Measurements from ENCODE around the gene ZBTB34. TPM values are rescaled to one million over a fixed set of nuclear protein-coding genes. Genes with fewer than 3 reads are reported as not detected.
"Not testable (repeated sequence)": the region's sequence is repeated elsewhere in the genome, so short reads cannot be mapped to it uniquely, and the experiment has no call there.

Gene ZBTB34
- total and polyA plus RNA-seq, 2 of the 4 experiments (the other 2 are of a cell fraction) = 2.7 to 3.1 TPM

GRCh38 chr9:126824052-126824451 is 36.4 kb upstream of the ZBTB34 start:
- H2BK20ac ChIP-seq (ENCODE audit: low read depth, low read length); H2AK5ac ChIP-seq (ENCODE audit: low read depth, low read length); dilution Hi-C loops (cut with HindIII; ENCODE audit: low sequenced_read_pairs, unreplicated experiment); H4K8ac ChIP-seq (ENCODE audit: low read depth in 2 of 2, low read length in 2 of 2); H3K9me3 ChIP-seq (ENCODE audit: control insufficient read depth, insufficient read depth, low read length); H3K4me1 ChIP-seq (ENCODE audit: control insufficient read depth, insufficient read depth, low read length); H2BK120ac ChIP-seq (ENCODE audit: low read depth, low read length); H2AK9ac ChIP-seq (replicated peaks; ENCODE audit: low read depth, low read length, poor library complexity); H3K36me3 ChIP-seq (ENCODE audit: control insufficient read depth, insufficient read depth, low read length); H3K27ac ChIP-seq (ENCODE audit: insufficient read depth, low read length); H3K27me3 ChIP-seq (ENCODE audit: control insufficient read depth, insufficient read depth, low read length); DNase-seq; H3K23ac ChIP-seq (ENCODE audit: low read depth, low read length); H3K9ac ChIP-seq (ENCODE audit: low read depth, low read length); in situ Hi-C loops (cut with MboI; ENCODE audit: low sequenced_read_pairs); BruUV-seq (replicated peaks); H3K4ac ChIP-seq (ENCODE audit: low read depth, low read length); H2BK15ac ChIP-seq (ENCODE audit: low read depth, low read length); H3K4me3 ChIP-seq (ENCODE audit: insufficient read depth, low read depth, low read length); POLR2A ChIA-PET (ENCODE audit: unreplicated experiment); H3K18ac ChIP-seq (ENCODE audit: low read depth, low read length); H3K14ac ChIP-seq (replicated peaks; ENCODE audit: low read depth, low read length); H3K56ac ChIP-seq (ENCODE audit: extremely low read depth, insufficient read depth, low read length); H2AFZ ChIP-seq (replicated peaks; ENCODE audit: low read length, poor library complexity); intact Hi-C loops (cut with micrococcal nuclease); H4K5ac ChIP-seq (ENCODE audit: low read depth, low read length); H3K9me1 ChIP-seq (ENCODE audit: insufficient read depth, low read length); H2BK5ac ChIP-seq (ENCODE audit: low read depth, low read length, poor library complexity, severe bottlenecking); H3K4me2 ChIP-seq (ENCODE audit: low read depth, low read length); H4K91ac ChIP-seq (ENCODE audit: insufficient read depth, low read depth, low read length); ATAC-seq (ENCODE audit: low read depth): not testable (repeated sequence)
- WGBS, 2 experiments (ENCODE audit: extremely low coverage in 2 of 2, insufficient read length in 1 of 2) = no CpG with 5 or more reads among the region's 7 CpGs
- peaks cover 34 to 48% of the 10 kb centered on the region in 2 experiments for H3K79me1 ChIP-seq (ENCODE audit: low read depth in 1 of 2, low read length in 2 of 2)
- peaks cover 21% of the 10 kb centered on the region for H4K20me1 ChIP-seq (ENCODE audit: insufficient read depth, low read length)
- CTCF ChIA-PET = interaction anchor here (1.1 kb wide), 1 partner anchor 9 kb away, joined by 3 read pairs; no protein-coding TSS in a partner anchor
